NCI-H146 treated with DMSO at 0.1 percent for 48 hours (cell line): Measurements from ENCODE around the gene SEC22A.

Source experiments
- DNase-seq: peaks from one replicate; lab custom pipeline; 2025; ENCODE audit not compliant: unreplicated experiment; lab: John Stamatoyannopoulos, UW

The SEC22A gene

GRCh38 chr3:123262226-123262625 lies 60.5 kb downstream of the SEC22A start:
- no peak for DNase-seq

GRCh38 chr3:123262868-123263267 lies 61.1 kb downstream of the SEC22A start:
- DNase-seq, result no peak

DNA sequence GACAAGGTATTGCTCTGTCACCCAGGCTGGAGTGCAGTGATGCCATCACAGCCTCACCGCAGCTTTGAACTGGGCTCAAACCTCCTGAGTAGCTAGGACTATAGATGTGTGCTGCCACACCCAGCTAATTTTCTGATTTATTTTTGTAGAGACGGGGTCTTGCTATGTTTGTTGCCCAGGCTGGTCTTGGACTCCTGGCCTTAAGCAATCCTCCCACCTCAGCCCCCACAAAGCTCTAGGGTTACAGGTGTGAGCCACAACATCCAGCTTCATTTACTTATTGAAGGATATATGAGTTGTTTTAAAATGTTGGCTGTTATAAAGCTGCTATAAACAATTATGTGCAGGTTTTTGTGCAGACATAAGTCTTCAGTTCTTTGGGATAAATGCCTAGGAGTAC lies 62.2 kb downstream of the SEC22A start:
- no peak for DNase-seq

DNA sequence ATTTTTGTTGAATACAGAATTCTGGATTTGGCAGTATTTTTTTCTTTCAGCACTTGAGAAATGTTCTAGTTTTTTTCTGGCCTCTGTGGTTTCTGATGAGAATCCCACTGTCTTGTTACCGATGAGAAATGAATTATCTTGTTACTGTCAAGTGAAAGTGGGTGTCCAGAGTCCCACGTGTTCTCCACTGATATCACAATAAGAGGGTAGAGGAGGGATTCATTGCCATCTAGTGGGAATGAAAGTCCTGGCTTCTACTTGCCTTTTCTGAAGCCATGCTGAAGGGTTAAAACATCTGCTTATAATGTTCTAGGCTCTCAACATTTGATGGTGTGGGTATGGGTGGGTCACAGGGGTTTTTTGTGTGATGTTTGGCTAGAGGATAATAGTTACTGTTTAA lies 66.1 kb downstream of the SEC22A start:
- DNase-seq, result no peak

GRCh38 chr3:123270818-123271217 lies 69.1 kb downstream of the SEC22A start:
- no peak for DNase-seq

- no peak for DNase-seq
These were observed 69.9 kb downstream of the SEC22A start for GRCh38 chr3:123271466-123272159.

GRCh38 chr3:123272547-123272946 lies 70.8 kb downstream of the SEC22A start:
- no peak for DNase-seq

DNA sequence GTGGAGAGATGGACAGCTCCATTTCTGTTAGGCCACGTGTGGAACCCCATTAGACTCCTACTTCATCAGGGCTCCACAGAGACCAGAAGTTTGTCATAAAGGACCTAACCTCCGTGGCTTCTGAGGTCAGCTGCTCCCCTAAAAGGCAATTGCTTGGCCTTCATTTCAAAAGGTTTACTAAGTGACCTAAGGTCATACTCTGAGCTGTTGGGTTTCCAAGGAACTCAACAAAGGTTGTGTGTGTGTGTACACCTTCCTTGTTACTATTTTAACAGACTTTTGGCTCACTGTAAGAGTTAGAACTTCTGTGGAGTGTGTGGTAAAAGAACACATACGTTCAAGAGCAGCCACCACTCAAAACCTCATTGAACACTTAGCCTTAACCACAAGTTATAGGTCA lies 73.9 kb downstream of the SEC22A start:
- DNase-seq, result no peak

- DNase-seq, result no peak
These were observed 74.7 kb downstream of the SEC22A start for GRCh38 chr3:123276346-123277006.

- no peak for DNase-seq
These were observed 75.4 kb downstream of the SEC22A start for GRCh38 chr3:123277106-123277505.

DNA sequence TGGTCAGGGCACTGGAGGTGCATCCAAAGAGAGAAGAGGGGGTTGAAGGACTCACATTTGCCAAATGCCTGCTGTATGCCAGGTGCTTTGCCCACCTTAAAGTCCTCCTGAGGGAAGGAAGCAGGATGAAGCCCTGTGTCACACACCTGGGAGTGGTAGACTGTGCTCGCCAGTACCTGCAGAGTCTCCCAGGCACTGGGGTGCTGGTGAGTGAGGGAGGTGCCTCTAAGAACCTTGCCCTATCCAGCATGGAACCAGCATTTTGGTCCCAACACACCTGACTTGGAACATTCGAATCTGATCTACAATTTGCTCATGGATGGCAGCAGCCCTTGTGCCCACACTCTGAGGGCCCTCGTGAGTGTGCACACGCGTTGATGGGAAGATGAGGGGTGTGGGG lies 76.7 kb downstream of the SEC22A start:
- DNase-seq, result no peak

DNA sequence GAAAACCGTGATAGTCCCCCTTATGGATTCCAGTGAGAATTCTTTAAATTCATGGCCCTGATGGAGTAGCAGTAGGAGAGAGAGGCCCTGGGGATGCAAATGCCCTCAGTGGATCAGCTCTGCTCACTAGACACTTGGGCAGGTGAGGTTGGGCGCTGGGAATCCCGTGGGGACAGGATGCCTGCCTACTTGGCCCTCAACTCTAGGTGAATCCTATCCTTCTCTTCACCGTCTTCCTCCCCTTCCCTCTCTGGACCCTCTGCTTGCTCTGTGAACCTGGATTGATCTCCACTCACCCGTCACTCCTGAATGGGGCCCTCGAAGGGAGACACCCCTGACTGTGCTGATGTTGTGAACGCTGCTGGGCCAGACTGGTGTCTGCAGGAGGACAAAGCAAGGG lies 77.4 kb downstream of the SEC22A start:
- DNase-seq, result no peak

DNA sequence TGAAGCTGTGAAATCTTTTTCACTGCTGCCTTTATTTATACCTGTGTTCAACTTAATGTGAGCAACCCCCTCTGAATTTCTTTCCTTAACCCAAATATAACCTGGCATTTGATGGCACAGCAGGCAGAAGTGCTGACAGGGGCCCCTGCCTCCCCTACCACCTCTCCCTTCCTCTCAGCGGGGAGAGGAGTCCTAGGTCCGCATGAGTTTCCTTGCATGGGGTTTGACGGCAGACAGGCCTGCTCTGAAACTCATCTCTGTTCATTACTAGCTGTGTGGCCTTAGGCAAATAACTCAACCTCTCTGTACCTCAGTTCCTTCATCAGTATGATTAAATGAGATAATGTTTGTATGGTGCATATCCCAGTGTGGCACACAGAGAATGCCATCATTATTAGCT lies 79.7 kb downstream of the SEC22A start:
- no peak for DNase-seq

DNA sequence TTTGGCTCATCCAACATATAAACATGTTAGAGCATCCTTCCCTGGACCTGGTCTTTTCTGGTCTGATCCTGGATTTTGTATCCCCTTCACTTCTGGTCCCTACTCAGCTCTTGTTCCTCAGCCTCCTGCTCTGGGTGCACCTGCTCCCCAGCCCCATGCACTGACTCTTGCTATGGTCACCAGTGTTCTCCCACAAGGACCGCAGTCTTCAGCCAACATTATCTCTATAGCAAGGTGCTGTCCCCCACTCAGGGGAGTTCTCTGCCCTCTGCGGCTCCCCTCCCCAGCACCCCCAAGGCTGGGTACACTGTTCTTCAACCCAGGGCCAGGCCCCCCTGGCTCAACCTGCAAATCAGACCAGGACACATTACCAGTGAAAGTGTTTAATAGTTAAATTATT lies 80.2 kb downstream of the SEC22A start:
- DNase-seq, result no peak

DNA sequence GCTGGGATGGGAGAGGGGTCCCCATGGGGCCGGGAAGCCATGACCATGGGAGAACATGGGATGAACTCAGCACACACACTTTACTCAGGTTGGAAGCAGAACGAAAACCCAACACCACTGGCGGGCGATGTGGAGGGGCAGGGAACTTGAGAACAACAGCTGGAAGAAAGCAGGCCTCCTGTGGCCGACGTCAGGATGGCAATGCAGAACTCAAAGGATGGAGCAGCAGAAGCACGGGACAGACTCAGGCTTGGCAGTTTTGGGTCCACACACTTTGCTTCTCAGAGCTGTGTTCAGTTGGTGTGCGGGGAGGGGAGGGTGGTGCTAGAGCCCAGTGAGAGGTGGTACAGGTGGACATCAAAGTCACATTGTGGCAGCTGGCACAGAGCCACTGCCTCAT lies 80.7 kb downstream of the SEC22A start:
- DNase-seq, result no peak

GRCh38 chr3:123283074-123283473 lies 81.3 kb downstream of the SEC22A start:
- no peak for DNase-seq

GRCh38 chr3:123283657-123284398 lies 82.1 kb downstream of the SEC22A start:
- DNase-seq, result no peak

- DNase-seq, result no peak
These were observed 82.8 kb downstream of the SEC22A start for GRCh38 chr3:123284399-123285010.

DNA sequence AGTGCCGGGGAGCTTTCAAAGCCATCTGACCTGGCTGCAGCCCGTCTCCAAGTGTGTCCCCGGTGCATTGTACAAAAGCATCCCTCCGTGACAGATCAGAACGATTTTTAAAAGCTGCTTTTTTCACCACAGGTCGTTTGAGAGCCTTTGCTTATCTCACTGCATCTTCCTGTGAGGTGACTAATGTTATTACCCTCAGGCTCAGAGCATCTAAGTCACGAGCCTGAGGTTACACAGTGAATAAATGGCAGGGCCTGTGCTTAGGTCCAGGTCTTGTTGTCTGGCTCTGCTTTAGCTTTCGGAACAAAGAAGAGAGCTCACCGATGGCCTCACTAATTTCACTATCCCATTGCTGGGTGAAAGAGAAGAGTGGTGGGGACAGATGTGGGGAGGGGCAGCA lies 83.3 kb downstream of the SEC22A start:
- no peak for DNase-seq

DNA sequence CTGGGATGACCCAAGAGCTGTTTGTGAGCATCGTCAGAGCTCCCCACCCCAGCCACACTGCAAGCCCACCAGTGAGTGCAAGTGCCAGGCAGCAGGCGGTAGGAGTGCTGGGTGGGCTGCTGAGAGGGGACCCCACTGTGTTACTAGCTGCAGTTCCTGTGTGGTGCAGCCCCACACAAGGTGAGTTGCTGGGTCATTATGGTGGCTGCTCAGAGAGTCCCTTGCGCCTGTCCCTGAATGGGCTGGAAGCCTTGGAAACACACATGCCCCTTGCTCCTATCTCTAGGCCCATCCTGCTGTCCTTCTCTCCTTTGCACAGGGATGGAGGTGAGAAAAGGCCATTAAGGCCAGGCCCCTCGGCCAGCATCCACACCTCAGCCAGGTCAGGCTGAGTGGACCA lies 83.7 kb downstream of the SEC22A start:
- DNase-seq, result no peak

- no peak for DNase-seq
These were observed 84.2 kb downstream of the SEC22A start for GRCh38 chr3:123285931-123286307.
